Dedifferentiated amniotic fluid mesenchymal stem cell (primary cell): ENCODE data around the gene MMP7.
"Not testable (repeated sequence)": the region's sequence is repeated elsewhere in the genome, so short reads cannot be mapped to it uniquely, and the experiment has no call there.

Source experiments
- DNase-seq: peaks from one replicate; pipeline ENCODE4 v3.0.0-alpha.2; 2016; ENCODE audit errors: extremely low spot score

Gene MMP7

DNA sequence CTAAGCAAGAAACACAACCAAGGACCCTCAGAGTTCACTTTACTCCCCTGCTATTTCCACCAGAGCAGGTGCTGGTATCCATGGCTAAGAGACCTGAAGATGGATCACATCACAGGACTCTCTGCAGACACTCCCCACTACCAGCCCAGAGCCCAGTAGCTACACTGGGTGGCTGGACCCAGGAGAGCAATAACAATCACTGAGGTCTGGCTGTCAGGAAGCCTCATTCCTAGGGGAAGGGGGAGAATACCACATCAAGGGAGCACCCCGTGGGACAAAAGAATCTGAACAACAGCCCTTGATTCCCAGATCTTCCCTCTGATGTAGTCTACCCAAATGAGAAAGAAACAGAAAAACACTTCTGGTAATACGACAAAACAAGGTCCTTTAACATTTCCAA lies 9.0 kb upstream of the MMP7 start:
- no peak for DNase-seq

DNA sequence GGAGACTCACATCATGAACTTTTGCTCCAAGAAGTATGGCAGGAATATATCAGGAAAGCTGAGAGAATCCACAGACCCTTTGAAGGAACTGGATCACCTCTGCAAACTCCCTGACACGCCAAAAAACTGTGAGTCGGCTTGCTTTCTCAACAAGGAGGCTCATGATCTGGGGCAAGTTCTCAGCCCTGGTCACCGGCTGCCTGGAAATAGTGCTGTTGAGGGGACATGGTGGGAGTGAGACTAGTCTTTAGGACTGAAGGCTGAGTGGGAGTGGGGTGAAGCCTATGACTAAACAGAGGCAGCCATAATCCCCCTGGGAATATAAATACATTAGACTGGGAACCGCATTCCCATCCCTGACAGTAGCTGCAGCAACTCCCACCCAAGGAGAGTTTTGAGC lies 8.4 kb upstream of the MMP7 start:
- DNase-seq, result no peak

DNA sequence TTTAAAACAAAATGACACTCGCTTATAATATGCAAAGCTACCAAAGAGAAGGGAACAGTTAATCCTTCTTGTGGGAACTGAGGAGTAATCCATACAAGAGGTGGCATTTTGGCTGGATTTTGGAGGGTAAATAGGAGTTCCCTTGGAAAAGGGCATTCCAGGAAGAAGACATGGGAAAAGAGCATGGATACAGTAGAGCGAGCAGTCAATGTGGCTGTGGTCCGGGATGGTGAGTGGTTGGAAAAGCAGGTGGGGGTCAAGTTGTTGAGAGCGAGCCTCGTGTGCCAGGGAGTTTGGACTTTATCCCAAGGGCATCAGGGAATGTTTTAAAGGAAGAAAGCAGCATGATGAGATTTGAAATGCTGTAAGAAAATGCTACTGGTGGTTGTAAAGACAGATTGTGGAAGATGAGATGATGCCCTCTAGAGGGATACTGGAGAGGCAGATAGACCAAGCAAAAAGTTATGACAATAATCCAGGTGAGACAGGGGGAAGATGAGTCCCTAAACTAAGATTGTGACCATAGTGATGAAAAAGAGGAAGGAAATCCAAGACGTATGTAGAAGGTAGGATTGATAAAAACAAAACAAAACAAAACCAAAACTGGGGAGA lies 3.8 kb upstream of the MMP7 start:
- no peak for DNase-seq

DNA sequence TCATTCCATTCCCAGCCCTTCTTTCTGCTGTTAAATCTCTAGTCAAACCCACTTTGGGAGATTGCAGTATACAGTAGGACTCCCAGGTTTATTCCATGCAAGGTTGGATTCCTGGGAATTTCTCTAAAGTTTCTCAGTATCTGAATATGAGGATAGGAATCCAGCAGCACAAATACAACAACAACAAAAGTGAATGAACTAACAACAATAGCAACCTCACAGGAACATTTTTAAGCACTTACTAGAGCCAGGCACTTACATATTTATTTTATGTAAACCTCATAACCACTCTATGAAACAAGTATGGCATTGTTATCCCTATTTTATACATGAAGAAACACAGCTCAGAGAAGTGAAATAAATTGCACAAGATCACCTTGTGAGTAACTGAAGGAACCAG lies 1.9 kb downstream of the MMP7 start:
- no peak for DNase-seq

DNA sequence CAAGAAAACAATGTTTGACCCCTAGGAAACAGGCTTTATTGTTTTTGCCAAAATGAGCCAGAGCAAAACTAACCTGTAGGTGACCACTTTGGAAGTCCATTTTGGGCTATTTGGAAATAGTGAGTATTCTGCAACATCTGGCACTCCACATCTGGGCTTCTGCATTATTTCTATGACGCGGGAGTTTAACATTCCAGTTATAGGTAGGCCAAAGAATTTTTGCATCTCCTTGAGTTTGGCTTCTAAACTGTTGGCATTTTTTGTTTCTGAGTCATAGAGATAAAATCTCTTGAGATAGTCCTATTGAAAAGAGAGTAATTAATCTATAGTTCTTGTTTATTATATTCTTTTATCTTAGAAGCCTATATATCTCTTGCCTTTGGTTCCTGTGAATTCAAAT lies 2.9 kb downstream of the MMP7 start:
- no peak for DNase-seq

DNA sequence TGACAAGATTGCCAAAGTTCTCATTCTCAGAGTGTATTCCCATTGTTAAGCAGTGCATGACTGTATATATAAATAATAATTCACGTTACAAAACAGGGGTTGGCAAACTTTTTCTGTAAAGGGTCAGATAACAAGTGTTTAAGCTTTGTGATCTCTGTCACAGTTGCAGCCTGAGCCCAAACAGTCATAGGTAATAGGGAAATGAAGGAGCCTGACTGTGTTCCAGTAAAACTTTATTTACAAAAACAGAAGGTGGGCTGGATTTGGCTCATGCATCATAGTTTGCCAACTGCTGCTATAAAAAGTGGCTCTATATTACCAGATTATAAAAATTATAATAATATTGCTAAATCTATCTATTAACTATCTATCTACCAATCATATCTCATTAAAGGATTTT lies 3.5 kb downstream of the MMP7 start:
- no peak for DNase-seq

DNA sequence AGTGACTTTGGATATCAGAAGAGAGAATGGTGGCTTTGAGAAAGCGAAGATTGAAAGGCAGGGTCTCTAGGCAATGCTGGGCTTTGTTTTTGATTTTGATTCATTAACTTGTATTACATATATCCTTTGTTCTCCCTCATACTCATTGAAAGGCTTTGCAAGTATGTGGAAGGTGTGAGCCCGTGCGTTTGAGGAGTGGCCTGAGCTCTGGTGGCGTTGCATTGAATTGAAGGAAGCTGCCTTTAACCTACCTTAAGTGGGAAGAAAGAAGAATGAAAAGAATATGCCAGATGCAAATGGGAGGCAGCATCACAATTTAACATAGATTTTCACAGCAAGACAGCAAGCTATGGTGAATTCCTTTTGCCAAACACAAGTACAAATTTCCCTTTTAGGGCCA lies 6.7 kb downstream of the MMP7 start:
- DNase-seq, result no peak

DNA sequence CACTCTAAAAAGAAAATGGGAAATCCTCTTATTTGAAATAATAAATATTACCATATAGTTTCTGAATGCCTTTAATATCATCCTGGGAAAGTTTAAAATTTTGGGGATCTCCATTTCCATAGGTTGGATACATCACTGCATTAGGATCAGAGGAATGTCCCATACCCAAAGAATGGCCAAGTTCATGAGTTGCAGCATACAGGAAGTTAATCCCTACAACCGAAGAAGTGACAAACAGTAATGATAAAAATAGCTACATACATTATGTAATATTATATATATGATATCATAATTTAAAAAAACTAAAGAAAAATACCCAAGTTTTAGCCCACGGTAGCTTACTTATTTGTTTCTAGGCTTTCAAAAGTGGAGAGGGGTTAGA lies 7.4 kb downstream of the MMP7 start:
- DNase-seq, result no peak

DNA sequence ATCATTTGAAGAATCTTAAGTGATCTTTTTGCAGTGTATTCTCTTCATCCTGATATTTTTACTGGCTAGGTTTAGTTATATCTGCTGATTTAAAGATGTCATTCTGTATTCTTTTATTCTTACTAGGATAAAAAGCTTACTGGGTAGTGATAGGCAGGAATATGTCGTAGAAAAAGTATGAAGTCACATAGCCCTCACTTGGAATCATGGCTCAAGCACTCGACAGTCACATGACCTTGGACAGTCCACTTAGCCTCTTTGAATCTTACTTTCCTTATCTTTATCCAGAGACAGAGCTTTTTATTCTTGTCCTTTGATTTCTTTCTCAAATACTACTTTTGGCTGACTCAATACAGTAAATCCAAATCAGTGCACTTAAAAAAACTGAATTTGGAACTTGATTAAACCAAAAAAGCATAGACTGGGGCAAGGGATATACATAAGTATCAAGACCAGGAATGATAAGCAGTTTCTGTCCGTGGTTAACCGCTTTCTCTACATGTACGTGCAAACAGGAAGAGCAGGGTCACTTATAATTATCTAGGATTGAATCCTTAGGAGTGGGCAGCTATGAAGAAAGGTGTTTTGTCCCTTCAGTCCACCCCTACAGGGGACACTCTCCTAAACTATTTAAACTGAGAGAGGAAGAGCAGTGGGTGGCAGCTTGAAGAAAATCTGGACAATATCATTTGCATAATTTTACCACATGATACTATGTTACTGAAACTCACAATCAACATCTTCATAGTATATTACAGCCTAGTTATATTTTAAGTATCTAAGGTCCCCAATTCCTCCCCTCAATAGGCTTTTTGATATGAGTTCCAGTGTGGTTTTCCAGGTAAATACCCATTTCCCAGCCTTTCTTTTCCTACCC lies 8.0 kb downstream of the MMP7 start:
- no peak for DNase-seq

DNA sequence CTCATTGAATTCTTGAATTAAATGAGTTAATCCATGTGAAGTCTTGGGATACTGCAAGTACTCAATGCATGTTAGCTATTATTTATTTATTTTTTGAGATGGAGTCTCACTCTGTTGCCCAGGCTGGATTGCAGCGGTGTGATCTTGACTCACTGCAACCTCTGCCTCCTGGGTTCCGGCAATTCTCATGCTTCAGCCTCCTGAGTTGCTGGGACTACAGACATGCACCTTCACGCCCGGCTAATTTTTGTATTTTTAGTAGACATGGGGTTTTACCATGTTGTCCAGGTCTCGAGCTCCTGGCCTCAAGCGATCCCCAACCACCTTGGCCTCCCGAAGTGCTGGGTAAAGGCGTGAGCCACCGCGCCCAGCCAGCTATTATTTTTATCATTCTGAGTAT lies 9.4 kb downstream of the MMP7 start:
- no peak for DNase-seq

DNA sequence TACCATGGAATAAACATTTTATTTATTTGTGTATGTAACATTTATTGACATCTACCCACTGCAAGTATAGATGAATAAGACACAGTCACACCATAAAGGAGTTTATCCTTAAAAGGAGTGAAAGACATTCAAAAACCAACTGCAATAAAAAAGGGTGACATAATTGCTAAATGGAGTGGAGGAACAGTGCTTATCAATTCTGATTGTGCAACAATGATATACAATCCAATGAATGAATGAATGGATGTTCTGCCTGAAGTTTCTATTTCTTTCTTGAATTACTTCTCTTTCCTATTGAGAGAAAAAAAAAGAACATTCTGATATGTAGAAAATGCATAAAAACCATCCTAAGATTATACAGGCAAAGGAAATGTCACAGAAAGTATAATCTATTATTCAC lies 10.0 kb downstream of the MMP7 start:
- DNase-seq, result no peak

DNA sequence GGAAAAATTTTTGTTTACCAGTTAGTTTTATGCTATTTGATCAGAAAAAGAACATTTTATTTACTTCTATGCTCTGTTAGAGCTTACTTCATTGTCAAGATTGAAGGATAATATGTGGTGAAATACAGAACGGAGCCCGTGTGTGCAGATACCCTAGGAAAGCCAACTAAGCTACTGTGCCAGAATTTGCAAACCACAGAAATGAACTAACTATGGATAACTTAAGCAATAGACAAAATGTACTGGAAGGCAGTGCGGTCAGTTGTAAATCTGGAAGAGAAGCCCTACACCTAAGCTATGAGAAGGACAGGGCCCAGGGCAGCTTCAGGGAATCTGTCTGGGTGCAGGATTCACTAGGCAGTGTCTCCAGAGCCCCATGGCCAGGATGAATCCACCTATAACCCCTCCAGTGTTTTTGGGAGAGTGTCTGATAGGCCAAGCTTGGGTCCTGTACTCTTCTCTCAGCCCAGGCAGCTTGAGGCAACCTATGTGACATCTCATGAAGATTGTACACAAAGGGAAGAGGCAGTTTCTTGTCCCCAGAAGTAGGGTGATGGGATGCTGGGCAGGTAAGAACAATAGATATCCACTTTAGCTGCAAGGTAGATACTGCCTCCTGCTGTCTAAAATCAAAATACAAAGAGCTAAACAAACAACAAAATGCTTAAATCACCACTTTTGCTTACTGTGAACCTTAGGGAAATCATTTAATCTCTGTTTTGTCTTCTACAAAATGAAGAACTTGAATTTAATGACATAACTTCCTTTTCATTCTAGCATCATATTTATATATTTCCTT lies 12.1 kb downstream of the MMP7 start:
- no peak for DNase-seq

DNA sequence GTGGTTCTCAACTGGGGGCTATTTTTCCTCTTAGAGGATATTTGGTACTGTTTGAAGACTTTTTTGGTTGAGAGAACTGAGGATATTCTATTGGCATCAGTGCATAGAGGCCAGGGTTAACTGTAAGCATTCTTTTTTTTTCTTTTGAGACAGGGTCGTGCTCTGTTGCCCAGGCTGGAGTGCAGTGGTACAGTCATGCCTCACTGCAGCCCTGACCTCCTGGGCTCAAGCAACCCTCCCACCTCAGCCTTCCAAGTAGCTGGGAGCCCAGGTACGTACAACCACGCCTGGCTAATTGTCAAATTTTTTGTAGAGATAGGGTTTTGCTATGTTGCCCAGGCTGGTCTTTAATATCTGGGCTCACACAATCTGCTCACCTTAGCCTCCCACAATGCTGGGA lies 12.9 kb downstream of the MMP7 start:
- DNase-seq, result no peak

DNA sequence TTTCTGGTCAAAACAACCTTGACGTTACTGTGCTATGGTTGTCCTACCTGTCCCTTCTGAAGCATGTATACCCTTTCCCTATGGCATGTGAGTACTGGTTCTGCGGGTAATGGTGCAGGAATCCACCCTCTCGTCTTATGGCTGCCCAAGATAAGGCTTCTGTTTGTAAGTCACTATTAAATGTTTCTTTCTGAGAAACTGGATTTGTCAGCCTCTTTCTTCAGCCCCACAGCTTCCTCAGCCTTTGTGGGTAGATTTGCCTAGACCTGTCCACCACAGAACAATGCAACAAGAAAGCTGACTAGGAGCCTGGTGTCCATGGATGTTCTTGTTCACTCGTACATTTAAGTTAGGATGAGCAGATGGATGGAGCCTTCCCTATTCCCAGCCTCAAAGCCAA lies 14.4 kb downstream of the MMP7 start:
- DNase-seq, result no peak

DNA sequence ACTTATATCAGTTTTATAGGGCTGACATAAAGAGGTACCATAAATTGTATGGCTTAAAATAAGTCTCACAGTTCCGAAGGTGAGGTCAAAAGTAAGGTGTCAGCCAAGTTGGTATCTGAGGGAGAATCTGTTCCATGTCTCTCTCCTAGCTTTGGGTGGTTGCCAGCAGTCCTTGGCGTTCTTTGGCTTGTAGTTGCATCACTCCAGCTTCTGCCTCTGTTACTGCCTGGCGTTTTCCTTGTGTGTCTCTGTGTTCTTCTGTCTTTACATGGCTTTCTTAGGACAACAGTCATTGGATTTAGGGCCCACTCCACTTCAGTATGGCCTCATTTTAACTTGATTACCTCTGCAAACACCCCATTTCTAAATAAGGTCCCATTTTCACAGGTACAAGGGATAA lies 16.7 kb downstream of the MMP7 start:
- DNase-seq, result no peak

DNA sequence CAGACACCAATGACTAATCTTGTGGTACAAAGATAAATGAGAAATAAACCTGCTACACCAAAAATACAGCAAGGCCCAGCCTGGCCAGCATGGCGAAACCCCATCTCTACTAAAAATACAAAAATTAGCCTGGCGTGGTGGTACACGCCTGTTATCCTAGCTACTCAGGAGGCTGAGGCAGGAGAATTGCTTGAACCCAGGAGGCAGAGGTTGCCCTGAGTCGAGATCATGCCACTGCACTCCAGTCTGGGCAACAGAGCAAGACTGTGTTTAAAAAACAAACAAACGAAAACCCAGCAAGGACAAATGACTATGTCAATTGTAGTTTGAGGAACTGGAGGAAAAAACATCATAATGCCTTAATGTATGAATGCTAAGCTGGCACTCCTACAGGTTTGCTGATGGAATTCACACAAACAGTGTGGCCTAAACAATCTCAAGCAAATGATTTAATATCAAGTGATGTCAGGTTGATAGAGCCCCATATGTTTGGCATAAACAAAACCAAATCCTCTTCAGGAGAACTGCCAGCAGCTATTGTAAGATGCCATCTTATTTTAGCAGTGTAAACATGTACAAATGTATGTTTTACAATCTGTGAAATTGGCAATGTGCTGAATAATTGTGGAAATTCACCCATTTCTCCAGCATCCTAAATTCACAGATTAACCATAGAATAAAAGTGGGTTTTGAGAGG lies 20.0 kb downstream of the MMP7 start:
- DNase-seq, result no peak

DNA sequence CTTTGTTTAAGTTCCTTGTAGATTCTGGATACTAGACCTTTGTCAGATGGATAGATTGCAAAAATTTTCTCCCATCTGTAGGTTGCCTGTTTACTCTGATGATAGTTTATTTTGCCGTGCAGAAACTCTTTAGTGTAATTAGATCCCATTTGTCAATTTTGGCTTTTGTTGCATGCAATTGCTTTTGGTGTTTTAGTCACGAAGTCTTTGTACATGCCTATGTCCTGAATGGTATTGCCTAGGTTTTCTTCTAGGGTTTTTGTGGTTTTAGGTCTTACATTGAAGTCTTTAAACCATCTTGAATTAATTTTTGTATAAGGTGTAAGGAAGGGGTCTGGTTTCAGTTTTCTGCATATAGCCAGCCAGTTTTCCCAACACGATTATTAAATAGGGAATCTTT lies 27.7 kb downstream of the MMP7 start:
- DNase-seq, result not testable (repeated sequence)

DNA sequence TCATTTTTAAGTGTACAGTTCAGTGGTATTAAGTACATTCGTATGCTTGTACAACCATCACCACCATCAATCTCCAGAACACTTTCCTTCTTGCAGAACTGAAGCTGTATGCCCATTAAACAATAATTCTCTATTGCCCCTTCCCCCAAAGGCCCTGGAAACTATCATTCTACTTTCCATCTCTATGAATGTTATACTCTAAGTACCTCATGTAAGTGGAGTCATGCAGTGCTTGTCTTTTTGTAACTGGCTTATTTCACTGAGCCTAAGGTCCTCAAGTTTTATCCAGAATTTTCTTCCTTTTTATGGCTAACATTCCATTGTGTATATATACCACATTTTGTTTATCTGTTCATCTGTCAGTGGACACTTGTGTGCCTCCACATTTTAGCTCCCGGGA lies 29.7 kb downstream of the MMP7 start:
- DNase-seq, result no peak

DNA sequence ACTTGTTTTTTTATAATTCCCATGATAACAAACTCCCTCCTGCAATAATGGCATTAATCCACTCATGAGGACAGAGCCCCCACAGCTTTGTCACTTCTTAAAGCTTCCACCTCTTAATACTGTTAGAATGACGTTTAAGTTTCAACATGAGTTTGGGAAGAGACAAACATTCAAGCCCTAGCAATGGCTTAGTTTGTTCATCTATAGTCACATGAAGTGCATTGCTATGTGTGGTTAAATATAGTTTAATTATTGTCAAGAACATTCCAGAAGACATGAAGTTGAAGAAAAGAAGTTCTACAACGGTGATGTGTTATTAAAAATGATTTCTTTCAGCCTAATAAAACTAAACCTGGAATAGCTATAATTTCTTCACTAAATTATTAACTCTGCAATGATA lies 30.6 kb downstream of the MMP7 start:
- no peak for DNase-seq

DNA sequence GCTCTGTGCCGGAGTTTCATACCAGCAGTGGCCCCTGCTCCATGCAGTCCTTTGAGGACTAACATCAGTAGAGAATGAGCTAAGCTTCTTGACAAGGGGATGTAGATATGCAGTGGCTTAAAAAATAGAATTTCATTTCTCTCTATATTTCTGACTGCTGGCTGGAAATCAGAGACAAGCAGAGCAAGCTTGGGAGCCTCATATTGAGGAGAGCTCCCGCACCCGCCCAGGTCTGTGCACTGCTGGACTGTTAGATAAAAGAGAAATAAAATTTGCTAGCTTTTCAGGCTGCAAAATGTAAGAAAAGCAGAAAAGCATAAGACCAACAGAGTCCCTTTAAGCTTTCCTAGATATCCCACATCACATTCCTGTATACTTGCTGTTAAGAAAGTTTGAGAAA lies 31.4 kb downstream of the MMP7 start:
- no peak for DNase-seq

DNA sequence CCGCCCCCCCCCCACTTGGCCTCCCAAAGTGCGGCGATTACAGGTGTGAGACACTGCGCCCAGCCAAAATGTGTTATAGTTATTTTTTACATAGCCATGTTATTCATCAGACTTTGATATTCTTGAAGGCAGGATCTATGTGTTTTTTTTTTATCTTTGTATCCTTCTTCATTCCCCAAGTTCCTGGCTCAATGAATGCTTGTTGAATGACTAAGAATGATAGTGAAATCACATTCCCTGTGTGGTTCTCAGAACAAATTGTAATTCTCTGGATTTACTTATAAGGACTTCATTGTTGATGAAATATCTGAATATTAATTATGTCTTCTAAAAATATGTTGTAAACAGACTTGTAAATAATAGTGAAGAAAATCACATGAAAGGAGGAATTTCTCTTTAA lies 33.5 kb downstream of the MMP7 start:
- DNase-seq, result no peak
